Testis (tissue), 3 donors: ENCODE data around the gene FGF9. TPM values are rescaled to one million over a fixed set of nuclear protein-coding genes. Genes with fewer than 3 reads are reported as not detected.
A peak's percentile ranks its signal among the peaks of the same experiment; 100 is the strongest.

Experiments
- DNase-seq: peaks from one replicate; pipeline ENCODE4 v3.0.0-alpha.2; 2019
- H3K27ac ChIP-seq, 2 donors: fragments of 200-600 bp; sonication (generic); one replicate each; pipeline ENCODE4 v1.5.1; 2019
- H3K27me3 ChIP-seq: fragments of 200-600 bp; sonication (generic); one replicate; pipeline ENCODE4 v1.5.1; 2019
- H3K36me3 ChIP-seq: fragments of 200-600 bp; sonication (generic); one replicate; pipeline ENCODE4 v1.5.1; 2017; ENCODE audit warnings: low read depth; ENCODE audit errors: missing control alignments
- H3K4me1 ChIP-seq: fragments of 200-600 bp; sonication (generic); one replicate; pipeline ENCODE4 v1.5.1; 2019
- H3K4me3 ChIP-seq, 2 donors: fragments of 200-600 bp; sonication (generic); one replicate each; pipeline ENCODE4 v1.5.1; 2017 to 2019
- H3K9me3 ChIP-seq: fragments of 200-600 bp; sonication (generic); one replicate; pipeline ENCODE4 v1.5.1; 2017
- POLR2A ChIP-seq: fragments of 450-650 bp; IDR thresholded peaks from one replicate; pipeline ENCODE4 v1.6.1; 2017; ENCODE audit warnings: antibody characterized with exemption, mild to moderate bottlenecking, moderate library complexity
- WGBS, 2 donors: methylation state at CpG; one replicate each; pipeline ENCODE4 v1.1.5; 2018; 5-methylcytosine and 5-hydroxymethylcytosine counted together
- intact Hi-C: fragments of 100-400 bp; cut with DNase I; formaldehyde crosslinking; loops from one replicate; pipeline ENCODE4 v1.15.1; 2023; ENCODE audit warnings: low total_unique reads
- polyA plus RNA-seq: library from polyadenylated mRNA; stranded (reverse); fragments of 350-450 nt; fragmentation: Illumina TruSeq; extraction: RNeasy Lipid Tissue Mini Kit (QIAGEN cat#74804); gene quantifications from one replicate; pipeline ENCODE4 v1.2.3, GENCODE V29; 2014; ENCODE audit warnings: low read depth, low replicate concordance; ENCODE audit not compliant: insufficient read depth
- total RNA-seq, 2 donors: library from RNA; depleted of rRNA; stranded (reverse); fragments of >200 nt; gene quantifications; one replicate each; pipeline ENCODE4 v1.2.3, GENCODE V29; 2016
- TF ChIP-seq, protein P1 (sequence below), 3 experiments: fragments of 450-650 bp in 2 of 3; fragments of 200-600 bp in 1 of 3; sonication (generic) in 1 of 3; IDR thresholded peaks; one replicate each; pipeline ENCODE4 v1.5.1; 2016 to 2019; ENCODE audit warnings: antibody characterized with exemption in 3 of 3, mild to moderate bottlenecking in 2 of 3, moderate library complexity in 1 of 3

The FGF9 gene
- total and polyA plus RNA-seq, 3 donors from 2014 or later: 0.79 to 4.3 (median 1.5) TPM

DNA sequence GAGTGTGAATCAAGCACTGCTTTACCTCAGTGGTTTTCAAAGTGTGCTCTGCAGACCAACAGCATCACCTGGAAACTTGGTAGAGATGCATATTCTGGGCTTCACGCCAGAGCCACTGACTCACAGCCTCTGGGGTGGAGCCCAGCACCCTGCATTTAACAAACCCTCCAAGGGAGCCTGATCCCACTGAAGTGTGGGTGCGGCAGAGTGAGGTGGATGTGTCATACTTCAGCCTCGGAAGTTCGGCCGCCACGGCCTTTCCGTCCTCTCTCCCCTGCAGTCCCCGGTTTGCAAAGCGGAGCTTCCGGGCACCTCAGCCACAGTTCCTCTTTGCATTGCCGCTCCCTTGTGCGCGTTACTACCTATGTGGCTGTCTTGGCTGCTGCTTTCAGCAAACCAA, 33.6 kb upstream of the FGF9 start:
- intact Hi-C loops: no loop called here
- TF ChIP-seq POLR2A: no peak
- TF ChIP-seq, protein P1, sequence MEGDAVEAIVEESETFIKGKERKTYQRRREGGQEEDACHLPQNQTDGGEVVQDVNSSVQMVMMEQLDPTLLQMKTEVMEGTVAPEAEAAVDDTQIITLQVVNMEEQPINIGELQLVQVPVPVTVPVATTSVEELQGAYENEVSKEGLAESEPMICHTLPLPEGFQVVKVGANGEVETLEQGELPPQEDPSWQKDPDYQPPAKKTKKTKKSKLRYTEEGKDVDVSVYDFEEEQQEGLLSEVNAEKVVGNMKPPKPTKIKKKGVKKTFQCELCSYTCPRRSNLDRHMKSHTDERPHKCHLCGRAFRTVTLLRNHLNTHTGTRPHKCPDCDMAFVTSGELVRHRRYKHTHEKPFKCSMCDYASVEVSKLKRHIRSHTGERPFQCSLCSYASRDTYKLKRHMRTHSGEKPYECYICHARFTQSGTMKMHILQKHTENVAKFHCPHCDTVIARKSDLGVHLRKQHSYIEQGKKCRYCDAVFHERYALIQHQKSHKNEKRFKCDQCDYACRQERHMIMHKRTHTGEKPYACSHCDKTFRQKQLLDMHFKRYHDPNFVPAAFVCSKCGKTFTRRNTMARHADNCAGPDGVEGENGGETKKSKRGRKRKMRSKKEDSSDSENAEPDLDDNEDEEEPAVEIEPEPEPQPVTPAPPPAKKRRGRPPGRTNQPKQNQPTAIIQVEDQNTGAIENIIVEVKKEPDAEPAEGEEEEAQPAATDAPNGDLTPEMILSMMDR (IDR thresholded peaks at IDR 0.05): no peak
- Histone ChIP-seq H3K36me3 (no peaks in the 10 kb centered on the region), H3K4me1 (no peaks in the 10 kb centered on the region), H3K9me3 (no peaks in the 10 kb centered on the region), H3K27me3 (no peaks in the 10 kb centered on the region), H3K4me3 (no peak overlapping the region), H3K27ac (no peak overlapping the region)
- DNase-seq: no peak
- 74 to 75% methylated on average over 12 to 13 of the region's 13 CpGs for WGBS, 2 donors

DNA sequence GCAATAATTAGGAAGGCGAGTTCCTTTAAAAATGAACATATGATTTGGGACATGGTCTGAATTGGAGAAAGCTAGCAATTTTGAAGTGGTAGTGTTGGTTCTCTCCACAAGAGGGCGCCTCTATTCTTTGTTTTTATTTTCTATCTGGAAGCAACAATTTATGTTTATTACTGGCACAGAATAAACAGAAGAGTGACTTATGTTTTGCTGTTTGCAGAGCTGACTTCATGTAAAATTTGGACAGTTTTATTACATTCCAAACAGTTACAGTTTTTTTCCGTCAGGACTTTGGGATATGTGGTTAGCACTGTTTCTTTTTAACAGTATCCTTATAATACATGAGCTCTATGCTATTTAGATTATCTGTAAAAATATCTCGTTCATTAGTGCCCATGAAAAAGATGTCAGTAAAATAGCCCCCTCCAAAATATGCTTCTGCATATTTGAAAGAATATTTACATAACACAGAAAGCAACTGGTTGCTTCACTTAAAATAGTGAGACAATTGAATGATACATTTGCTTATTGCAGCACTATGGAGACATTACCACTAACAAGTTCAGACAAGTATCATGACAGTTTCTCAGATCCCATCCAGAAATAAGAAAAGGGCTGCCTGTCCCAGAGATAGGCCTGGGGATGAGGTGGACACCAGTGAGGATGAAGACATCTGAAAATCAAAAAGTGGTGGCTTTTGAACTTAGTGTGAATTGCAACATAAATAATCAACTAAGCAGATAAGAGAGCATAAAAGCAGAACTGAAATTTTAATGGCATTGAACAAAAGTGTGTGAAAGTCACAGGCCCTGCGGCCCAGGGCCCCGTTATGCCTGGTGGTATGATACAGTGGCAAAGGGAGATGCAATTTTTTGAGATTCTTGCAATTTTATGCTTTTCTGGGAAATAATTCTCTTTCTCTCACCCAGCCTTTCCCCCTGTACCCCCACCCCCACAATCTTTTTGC, 32.3 kb upstream of the FGF9 start:
- DNase-seq: peak; percentile 54
- no peak for TF ChIP-seq POLR2A
- TF ChIP-seq, protein P1 (IDR thresholded peaks at IDR 0.05): peak; percentile 56 to 86 (median 69)
- no peaks in the 10 kb centered on the region for H3K27me3 ChIP-seq
- no peak overlapping the region for H3K27ac ChIP-seq
- H3K36me3 ChIP-seq: no peaks in the 10 kb centered on the region
- 45 to 52% methylated on average over 6 of the region's 6 CpGs for WGBS, 2 donors
- H3K9me3 ChIP-seq: no peaks in the 10 kb centered on the region
- no peaks in the 10 kb centered on the region for H3K4me1 ChIP-seq
- intact Hi-C loops: no loop called here
- no peak overlapping the region for H3K4me3 ChIP-seq

DNA sequence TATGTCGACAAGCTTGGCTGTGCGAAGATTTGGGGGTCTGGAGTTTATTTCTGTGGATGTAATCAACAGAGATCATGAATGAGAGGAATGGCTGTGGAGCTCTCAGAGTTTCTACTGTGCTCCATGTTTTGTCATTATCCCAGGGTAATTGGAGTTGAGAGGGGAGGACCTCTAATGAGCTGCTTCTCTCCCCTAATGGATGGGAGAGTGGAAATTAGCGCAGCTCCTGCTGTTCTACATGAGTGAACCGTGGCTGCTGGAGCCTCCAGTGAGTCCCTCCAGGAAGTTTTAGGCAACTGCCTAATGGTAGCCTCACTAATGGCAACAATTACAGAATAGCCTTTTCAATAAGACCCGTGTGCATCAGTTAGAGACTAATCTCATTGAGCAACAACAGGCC, 31.3 kb upstream of the FGF9 start:
- intact Hi-C loops: no loop called here
- 60 to 68% methylated on average over 5 of the region's 5 CpGs for WGBS, 2 donors
- no peak for TF ChIP-seq POLR2A
- TF ChIP-seq, protein P1 (IDR thresholded peaks at IDR 0.05): no peak
- no peaks in the 10 kb centered on the region for H3K36me3 ChIP-seq
- no peaks in the 10 kb centered on the region for H3K27me3 ChIP-seq
- H3K9me3 ChIP-seq: no peaks in the 10 kb centered on the region
- H3K27ac ChIP-seq: no peak overlapping the region
- H3K4me1 ChIP-seq: no peaks in the 10 kb centered on the region
- DNase-seq: no peak
- no peak overlapping the region for H3K4me3 ChIP-seq

DNA sequence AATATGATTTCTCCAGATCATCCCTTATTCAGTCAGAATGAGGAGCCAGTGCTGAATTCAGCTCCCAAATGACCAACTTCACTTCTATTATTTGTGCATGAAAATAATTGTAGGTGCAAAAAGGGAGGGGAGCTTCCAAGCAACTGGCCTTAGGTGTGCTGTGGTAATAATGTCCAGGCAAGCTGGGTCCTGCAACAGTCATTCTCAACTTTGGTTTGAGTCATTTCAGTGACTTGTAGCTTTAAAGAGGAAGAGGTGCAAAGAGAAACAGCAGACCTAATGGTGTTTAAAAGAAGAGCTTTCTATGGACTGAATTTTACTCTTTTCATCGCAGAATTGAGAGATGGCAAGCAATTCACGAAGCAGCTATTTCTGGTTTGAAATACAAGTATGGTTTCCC, 29.2 kb upstream of the FGF9 start:
- Histone ChIP-seq H3K36me3 (no peaks in the 10 kb centered on the region), H3K4me3 (no peak overlapping the region), H3K9me3 (no peaks in the 10 kb centered on the region), H3K27ac (no peak overlapping the region), H3K27me3 (no peaks in the 10 kb centered on the region), H3K4me1 (no peaks in the 10 kb centered on the region)
- WGBS, 2 donors: 86 to 89% methylated on average over 2 of the region's 2 CpGs
- intact Hi-C loops: no loop called here
- TF ChIP-seq, protein P1 (IDR thresholded peaks at IDR 0.05): no peak
- TF ChIP-seq POLR2A: no peak
- no peak for DNase-seq

DNA sequence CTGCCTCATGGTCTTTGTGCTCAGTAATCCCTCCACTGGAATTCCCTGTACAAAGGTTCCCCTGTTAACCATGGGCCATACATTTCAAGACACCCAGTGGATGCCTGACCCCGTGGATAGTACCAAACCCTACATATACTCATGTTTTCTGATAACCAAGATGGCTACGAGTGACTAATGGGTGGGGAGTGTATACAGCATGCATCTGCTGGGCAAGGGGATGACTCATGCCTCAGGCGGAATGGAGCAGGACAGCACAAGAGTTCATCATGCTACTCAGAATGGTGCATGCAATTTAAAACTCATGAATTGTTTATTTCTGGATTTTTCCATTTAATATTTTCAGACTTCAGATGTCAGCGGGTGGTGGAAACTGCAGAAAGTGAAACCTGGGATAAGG, 13.3 kb upstream of the FGF9 start:
- Histone ChIP-seq H3K4me1 (no peaks in the 10 kb centered on the region), H3K36me3 (no peaks in the 10 kb centered on the region), H3K9me3 (no peaks in the 10 kb centered on the region), H3K27ac (no peak overlapping the region), H3K4me3 (no peak overlapping the region), H3K27me3 (no peaks in the 10 kb centered on the region)
- 89 to 93% methylated on average over 4 of the region's 4 CpGs for WGBS, 2 donors
- TF ChIP-seq, protein P1 (IDR thresholded peaks at IDR 0.05): no peak
- TF ChIP-seq POLR2A: no peak
- intact Hi-C loops: no loop called here
- DNase-seq: no peak
